GM11168 (cell line): ENCODE measurements around the gene ENOX2.
"Not testable (repeated sequence)": the region's sequence is repeated elsewhere in the genome, so short reads cannot be mapped to it uniquely, and the experiment has no call there.

ENCODE experiments used
- in situ Hi-C: fragments of 300-500 bp; cut with MboI; formaldehyde crosslinking; loops from one replicate; pipeline ENCODE4 v1.12.0; 2022; ENCODE audit warnings: low sequenced_read_pairs; ENCODE audit not compliant: unreplicated experiment

Gene ENOX2

DNA sequence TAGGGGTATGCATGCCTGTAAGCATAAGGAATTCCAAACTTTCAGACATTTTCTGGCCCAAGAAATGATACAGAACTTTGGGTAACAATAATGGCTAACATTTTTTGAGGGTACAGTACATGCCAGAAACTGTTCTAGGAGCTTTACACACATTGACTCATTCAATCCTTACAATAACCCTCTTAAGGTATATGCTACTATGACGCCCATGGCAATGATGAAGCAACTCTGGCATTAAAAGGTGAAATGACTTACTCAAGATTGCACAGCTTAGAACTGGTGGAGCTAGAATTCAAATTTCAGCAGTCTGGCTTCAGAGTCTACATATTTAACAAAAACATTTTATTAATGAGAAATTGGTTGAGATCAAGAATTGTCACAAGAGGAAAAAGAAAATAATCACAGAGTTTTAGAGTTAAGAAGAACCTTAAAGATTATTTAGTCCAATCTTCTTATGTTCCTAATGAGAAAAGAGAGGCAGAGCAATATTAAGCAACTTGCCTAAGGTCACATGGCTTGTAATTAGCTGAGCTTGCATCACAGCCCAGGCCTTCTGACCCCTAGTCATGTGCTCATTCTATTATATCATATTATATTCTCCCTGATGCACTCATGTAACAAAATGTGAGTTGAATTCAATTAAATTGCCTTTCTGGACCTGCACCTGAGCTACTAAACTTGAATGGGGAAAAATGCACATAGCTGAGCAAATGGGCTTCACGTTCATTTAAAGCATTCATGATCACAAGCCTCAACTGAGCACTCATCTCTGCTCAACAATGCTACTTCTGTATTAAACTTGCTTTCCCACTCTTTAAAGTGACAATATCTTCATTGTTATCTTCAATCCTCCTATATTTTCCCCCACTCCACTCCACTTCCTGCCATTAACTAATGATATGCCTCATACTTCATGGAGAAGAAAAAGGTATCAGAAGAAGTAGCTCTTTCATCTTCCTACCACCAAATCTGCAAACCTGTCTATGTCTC is 73.2 kb downstream of the ENOX2 start:
- in situ Hi-C loops: no loop called here

DNA sequence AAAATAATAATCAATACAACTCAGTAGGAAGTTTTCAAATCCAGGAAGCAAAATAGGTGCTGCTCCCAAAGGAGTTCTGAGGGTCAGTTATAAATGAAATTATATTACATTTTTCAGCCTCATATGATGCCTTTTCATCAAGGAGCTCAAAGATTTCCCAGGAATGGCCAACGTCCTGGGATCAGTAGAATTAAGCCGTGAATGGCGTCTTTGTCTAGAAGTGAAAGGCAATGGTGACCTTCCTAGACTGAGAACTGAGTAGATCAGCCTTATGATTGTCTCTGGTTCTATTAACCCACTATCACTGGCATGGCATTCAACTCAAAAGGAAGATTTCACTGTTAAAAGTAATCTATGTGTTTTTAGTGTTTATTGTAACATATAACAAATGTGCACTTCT is 74.4 kb downstream of the ENOX2 start:
- in situ Hi-C loops: no loop called here

DNA sequence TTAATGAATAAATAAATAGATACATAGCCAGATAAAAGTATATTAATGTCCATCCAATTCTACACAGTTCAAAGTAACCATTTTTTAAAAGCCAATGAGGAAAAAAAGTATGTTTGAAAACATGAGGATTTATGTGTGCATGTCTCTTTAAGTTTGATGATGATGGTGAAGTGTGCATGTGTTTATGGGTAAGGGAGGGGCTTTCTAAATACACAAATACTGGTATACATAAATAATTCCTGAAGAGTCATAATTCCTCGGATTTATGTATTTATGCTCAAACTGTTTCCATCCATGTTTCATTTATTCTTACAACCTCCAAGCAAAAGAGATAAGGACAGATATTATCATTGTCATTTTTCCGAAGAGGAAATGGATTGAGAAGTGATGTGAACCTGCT is 75.4 kb downstream of the ENOX2 start:
- in situ Hi-C loops: no loop called here

DNA sequence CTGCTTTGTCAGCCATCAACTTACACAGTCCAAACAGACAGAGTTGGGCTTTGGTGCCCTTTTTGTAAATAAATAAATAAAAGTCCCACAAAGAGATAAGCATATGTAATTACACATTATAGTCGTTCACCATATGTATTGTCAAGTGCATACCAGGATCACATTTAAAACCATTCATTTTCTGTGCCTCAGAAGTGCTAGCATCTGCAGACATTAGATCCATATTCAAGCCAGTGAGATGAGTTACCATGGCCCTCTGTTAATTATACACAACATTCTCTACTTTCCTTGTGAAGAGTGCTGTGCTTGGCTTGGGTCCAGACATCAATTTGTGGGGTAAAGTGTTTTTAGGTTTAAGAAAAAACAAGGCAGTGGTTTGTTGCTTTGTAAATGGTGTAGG is 76.8 kb downstream of the ENOX2 start:
- in situ Hi-C loops: no loop called here

DNA sequence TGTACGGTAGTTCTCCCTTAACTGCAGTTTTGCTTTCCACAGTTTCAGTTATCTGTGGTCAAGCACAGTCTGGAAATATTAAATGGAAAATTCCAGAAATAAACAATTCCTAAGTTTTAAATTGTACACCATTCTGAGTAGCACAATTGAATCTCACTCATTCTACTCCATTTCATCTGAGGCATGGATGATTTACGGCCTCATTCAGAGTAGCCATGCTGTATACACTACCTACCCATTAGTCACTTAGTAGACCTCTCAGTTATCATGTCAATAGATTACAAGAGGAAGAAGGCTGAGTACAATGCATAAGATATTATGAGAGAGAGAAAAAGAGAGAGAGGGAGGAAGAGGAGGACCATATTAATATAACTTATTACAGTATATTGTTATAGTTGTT is 77.5 kb downstream of the ENOX2 start:
- in situ Hi-C loops: no loop called here

DNA sequence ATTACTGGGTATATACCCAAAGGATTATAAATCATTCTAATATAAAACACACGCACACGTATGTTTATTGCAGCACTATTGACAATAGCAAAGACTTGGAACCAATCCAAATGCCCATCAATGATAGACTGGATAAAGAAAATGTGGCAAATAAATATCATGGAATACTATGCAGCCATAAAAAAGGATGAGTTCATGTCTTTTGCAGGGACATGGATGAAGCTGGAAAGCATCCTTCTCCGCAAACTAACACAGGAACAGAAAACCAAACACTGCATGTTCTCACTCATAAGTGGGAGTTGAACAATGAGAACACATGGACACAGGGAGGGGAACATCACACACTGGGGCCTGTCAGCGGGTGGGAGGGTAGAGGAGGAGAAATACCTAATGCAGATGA is 83.6 kb downstream of the ENOX2 start:
- in situ Hi-C loops: not testable (repeated sequence)

DNA sequence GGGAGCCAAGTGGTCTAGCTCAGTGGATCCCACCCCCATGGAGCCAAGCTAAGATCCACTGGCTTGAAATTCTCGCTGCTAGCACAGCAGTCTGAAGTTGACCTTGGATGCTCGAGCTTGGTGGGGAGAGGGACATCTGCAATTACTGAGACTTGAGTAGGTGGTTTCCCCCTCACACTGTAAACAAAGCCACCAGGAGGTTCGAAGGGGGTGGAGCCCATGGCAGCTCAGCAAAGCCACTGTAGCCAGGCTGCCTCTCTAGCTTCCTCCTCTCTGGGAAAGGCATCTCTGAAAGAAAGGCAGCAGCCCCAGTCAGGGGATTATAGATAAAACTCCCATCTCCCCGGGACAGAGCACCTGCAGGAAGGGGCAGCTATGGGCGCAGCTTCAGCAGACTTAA is 89.1 kb downstream of the ENOX2 start:
- in situ Hi-C loops: not testable (repeated sequence)

DNA sequence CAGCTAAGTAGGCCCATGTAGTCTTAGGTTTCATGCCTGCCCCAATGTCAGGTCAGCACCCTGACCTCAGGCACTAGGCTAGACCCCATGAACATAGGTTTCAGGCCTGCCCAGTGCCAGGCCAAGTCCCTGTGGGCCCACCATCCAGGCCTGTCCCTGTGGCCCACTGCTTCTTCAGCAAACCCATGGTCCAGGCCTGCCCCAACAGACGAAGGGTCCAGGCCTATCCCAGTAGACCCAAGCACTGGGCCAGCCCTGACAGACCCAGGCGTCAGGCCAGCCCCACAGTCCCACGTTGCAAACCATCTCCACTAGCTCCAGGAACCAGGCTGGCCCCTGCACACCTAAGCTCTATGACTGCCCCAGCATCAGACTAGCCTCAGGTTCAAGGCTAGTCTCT is 92.4 kb downstream of the ENOX2 start:
- in situ Hi-C loops: no loop called here

DNA sequence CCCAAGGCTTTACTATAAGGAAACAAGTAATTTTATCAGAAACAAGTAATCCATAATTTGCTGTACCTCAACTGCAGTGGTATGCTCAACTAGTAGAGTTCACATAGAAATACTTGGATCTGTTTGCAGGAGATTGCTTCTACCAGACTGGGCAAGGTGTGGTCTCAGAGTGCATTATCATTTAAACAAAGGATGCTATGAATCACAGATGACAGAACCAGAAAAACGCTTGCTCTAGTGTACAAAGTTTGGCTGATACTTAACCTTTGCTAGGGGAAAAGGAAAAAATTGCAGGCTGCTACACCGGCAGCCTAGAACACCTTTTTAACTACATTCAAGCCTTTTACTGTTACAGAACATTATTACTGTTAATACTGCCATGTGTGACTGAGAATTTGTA is 97.1 kb downstream of the ENOX2 start:
- in situ Hi-C loops: no loop called here

DNA sequence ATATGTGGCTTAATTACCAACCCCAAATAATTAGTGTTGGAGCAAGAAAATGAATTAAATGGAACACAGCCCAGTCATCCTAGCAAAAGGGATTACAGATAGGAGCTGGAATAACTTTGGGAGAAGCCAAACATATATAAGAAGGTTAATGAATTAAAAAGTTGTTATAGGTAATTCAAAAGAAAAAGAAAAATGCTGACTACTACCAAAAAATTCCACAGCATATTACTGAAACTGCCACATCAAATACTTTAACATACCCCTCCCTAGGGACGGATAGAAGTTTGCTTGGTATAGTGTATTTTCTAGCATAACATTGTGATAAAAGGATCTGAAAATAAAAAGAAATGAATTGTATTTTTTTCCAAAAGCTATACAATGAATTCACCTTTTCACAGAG is 99.5 kb downstream of the ENOX2 start:
- in situ Hi-C loops: no loop called here

DNA sequence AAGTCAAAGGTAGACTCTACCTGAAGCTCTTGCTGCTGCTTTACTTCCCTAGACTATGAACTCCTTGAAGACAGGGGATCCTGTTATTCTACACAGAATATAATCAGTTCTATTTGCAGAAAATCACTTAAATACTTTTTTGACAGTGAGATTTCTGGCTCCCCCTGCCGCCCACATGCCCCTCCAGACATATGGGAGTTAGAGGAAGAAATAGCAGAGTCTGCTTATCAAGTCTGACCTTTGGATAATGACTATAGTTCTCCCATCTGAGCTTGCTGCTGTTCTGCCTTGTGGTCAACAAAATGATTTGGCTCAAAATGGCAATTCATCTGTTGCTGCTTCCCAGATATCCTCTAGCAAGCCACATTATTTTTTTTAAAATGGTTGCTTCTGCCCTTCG is 101.1 kb downstream of the ENOX2 start:
- in situ Hi-C loops: no loop called here

DNA sequence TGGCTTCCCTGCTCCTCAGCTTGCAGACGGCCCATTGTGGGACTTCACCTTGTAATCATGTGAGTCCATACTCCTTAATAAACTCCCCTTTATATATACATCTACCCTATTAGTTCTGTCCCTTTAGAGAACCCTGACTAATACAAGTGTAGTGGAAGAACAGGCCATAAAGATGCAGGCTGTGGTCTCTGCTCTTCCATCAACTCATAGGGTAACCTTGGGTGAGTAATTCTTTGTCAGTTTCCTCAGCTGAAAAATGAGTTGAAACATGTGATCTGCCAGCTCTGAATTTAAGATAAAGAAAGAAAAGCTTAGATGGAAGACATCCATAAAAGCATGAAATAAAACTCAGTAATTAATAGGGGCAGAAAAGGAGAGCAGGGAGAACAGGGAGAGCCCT is 103.6 kb downstream of the ENOX2 start:
- in situ Hi-C loops: no loop called here

DNA sequence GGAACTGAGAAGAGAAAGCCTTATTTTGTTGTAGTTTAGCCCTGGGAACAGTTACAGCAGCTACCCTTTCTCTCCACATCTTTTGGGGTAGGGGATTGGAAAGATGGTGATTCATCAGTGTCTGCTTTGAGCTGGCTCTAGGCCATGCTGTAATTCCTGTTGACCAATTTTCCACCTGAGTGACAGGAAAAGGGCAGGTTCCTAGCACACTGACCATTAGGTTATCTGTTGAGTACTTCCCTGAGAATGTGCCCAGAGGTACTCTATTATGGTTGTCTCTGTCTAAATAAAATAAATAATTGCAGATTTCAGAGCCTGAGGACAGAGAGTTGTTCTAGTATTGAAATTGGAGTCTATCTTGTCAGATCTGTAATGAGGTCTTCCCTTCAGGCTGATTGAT is 109.0 kb downstream of the ENOX2 start:
- in situ Hi-C loops: no loop called here

DNA sequence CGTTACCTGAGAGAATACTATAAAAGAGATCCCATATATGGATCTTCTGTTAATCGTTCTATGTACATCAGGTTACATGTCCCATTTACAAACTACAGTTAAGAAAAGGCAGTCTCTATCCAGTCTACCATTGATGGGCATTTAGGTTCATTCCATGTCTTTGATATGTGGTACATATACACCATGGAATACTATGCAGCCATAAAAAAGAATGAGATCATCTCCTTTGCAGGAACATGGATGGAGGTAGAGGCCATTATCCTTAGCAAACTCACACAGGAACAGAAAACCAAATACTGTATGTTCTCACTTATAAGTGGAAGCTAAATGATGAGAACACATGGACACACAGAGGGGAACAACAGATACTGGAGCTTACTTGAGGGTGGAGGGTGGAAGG is 111.1 kb downstream of the ENOX2 start:
- in situ Hi-C loops: not testable (repeated sequence)

DNA sequence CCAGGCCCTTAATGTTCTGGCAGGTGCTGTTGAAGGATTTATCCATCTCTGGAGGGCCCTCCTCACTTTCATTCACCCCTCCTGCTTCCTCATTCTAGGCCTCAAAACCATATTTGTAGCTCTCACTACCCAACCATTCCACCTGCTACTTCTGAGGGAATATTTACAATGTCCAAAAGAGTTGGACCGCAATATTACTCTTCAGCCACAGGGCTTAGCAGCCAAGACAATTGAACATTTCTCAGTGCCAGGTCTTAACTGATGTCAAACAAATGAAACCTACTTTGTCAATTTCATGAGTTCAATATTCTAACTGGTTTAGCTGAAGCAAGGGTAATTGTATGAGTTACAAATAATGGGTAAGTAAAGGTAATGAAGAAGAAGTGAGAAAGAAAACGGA is 113.2 kb downstream of the ENOX2 start:
- in situ Hi-C loops: no loop called here

DNA sequence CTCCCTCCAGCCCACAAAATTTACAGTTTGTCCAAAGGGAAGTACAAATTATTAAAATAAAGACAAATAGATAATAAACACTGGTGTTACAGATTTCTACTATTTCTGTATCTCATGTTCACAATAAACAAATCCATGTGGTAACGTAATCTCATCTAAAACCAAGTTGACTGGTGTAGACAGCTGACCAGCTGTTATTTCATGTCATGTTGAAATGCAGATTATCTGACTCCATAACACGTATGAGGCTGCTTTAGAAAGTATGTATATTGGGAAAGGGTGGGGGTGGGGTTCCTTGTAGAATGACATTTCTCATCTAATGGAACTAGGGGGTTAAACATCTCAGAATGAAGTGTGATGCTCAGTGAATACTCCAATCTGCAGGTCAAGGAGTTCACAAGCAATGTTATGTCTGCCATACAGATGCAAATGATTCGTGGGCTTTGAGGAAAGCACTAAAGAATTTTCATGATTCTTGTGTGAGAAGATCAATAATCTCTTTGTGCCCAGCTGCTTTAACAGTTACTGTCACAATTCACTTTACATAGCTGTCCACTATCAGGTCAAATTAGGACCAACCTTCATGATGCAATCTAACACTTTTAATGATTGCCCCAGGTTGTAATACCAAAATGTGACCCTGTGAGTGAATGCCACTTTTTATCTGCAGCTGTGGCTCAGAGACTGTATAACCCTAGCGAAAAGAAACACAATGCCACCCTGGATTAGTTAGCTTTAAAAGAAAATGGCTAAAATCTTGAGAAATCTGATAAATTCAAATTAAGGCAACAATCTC is 114.0 kb downstream of the ENOX2 start:
- in situ Hi-C loops: no loop called here

DNA sequence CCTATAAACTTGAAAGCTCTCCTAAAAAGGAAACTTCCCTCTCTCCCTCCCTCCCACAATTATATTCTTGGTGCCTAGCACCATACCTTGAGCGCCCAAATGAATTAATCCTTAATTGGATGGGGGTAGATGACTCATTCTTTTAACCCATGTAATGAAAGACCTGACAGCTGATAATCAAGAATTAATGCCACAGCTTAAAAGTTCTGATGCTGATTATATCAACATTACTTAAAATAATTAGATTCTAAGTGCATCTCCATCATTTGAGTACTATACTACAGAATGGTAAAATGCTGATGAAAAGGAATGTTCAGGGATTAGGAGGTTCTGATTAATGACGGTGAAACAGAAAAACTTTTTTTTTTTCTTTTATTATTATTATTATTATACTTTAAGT is 117.0 kb downstream of the ENOX2 start:
- in situ Hi-C loops: no loop called here

DNA sequence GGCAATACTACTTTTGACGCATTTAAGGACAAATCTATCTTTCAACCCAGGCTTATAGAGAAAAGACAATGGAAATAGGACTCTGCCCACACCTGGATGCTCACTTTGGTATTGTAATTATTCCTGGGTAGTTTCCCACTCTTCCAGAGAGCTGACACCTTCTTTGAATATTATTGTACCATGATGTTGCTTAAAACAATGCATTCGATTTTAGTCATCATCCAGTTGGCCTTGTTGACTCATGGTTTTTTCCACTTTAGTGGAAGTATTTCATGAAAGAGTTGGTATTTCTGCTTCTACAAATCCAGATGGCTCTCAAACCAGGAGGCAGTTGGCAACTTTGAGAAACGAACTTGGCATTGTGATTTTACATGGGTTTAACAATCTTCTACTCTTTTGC is 124.2 kb downstream of the ENOX2 start:
- in situ Hi-C loops: no loop called here

DNA sequence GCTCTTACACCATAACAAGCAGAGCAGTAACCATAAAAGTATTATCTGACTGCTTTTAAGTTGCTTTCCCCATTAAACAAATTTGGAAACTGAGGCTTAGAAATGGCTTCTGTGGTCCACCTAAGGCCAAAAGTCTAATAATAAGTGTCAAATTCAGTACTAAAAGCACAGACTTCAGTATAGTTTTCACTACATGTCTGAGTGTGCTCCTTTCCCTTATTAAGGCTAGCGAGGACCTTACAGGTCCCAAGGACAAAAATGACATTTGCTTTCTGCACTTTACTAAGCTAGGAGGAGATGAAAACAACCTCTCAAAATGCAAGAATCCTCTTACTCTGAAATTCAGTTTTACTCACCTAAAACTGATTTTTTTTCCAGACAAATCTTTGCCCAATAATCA is 127.2 kb downstream of the ENOX2 start:
- in situ Hi-C loops: no loop called here

DNA sequence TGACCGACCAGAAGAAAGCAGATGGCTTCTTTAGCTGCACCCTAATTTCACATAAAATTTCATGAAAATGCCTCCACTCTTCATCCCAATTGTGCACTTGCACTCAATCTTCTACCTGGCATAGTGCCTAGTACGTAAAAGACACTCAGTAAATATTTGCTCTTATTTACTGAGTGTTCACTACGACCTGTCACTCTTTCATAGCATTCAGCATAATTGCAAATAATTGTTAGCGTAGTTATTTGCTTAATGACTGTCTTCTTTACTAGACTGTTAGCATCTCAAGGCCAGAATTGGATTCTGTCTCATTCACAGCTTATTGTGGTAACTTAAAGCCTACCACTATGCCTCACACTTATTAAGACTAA is 130.2 kb downstream of the ENOX2 start:
- in situ Hi-C loops: no loop called here

DNA sequence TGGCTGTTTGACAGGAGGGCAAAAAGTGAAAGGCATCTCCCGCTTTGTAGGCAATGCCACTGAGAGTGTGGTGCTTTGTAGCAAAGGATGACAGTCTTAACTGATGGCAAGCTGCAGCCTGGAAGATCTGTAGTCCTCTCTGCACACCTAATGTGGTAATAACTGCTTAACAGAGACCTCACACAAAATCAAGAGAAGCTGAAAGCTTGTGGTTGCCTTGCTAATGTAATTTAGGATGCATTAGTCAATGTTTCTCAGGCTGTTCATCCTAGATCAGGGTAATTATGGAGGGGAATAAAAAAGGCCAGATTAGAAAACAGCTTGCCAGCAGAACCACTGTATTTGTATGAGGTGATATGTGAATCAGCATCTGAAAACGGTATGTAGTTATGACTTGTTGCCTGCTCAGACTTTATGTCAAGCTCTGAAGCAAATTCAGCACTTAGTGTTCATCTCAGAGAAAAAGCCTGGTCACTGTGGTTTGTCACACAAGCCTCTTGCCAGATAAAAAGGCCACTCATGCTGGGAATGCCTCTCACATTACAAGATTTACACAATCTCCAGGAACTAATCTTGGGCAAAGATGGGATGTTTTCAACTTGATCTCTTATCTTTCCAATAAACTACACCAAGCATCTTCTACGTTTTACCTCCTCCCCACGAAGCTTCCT is 130.8 kb downstream of the ENOX2 start:
- in situ Hi-C loops: no loop called here
